HG03442 (cell line): ENCODE measurements around the gene INPP5A.

Experiments
- ATAC-seq: cut with Tn5 transposase; IDR thresholded peaks from one replicate; pipeline ENCODE4 v1.9.1; 2021; ENCODE audit warnings: mild to moderate bottlenecking, moderate library complexity; ENCODE audit not compliant: unreplicated experiment

Gene INPP5A

GRCh38 chr10:132653721-132654120 lies 116.1 kb downstream of the INPP5A start:
- ATAC-seq, result no peak

- no peak for ATAC-seq
These were observed 116.6 kb downstream of the INPP5A start for GRCh38 chr10:132654121-132654571.

- no peak for ATAC-seq
These were observed 117.4 kb downstream of the INPP5A start for GRCh38 chr10:132654708-132655661.

GRCh38 chr10:132655735-132656134 lies 118.1 kb downstream of the INPP5A start:
- ATAC-seq, result no peak

GRCh38 chr10:132656283-132657126 lies 118.9 kb downstream of the INPP5A start:
- ATAC-seq, result no peak

- no peak for ATAC-seq
These were observed 119.6 kb downstream of the INPP5A start for GRCh38 chr10:132657127-132657706.

- no peak for ATAC-seq
These were observed 120.2 kb downstream of the INPP5A start for GRCh38 chr10:132657748-132658147.

- ATAC-seq, result no peak
These were observed 121.1 kb downstream of the INPP5A start for GRCh38 chr10:132658546-132659205.

- ATAC-seq, result no peak
These were observed 121.9 kb downstream of the INPP5A start for GRCh38 chr10:132659206-132660091.

- no peak for ATAC-seq
These were observed 122.8 kb downstream of the INPP5A start for GRCh38 chr10:132660385-132660784.

GRCh38 chr10:132662186-132662920 lies 124.8 kb downstream of the INPP5A start:
- no peak for ATAC-seq

GRCh38 chr10:132663666-132664365 lies 126.2 kb downstream of the INPP5A start:
- no peak for ATAC-seq

- no peak for ATAC-seq
These were observed 126.8 kb downstream of the INPP5A start for GRCh38 chr10:132664407-132664806.

- no peak for ATAC-seq
These were observed 127.3 kb downstream of the INPP5A start for GRCh38 chr10:132664883-132665282.

- no peak for ATAC-seq
These were observed 128.5 kb downstream of the INPP5A start for GRCh38 chr10:132665946-132666704.

GRCh38 chr10:132666705-132667341 lies 129.2 kb downstream of the INPP5A start:
- no peak for ATAC-seq

GRCh38 chr10:132667342-132668047 lies 129.9 kb downstream of the INPP5A start:
- ATAC-seq, result no peak
